NCI-H128 (cell line): ENCODE data around the gene HPSE2.
"Not testable (repeated sequence)": the region's sequence is repeated elsewhere in the genome, so short reads cannot be mapped to it uniquely, and the experiment has no call there.

Experiments used
- DNase-seq: peaks from one replicate; lab custom pipeline; 2025; ENCODE audit not compliant: unreplicated experiment; lab: John Stamatoyannopoulos, UW

Gene HPSE2

GRCh38 chr10:98517672-98518071 lies 718.0 kb downstream of the HPSE2 start:
- no peak for DNase-seq

GRCh38 chr10:98516352-98516751 lies 719.3 kb downstream of the HPSE2 start:
- DNase-seq: no peak

- DNase-seq: no peak
These were observed 721.9 kb downstream of the HPSE2 start for GRCh38 chr10:98513704-98514103.

GRCh38 chr10:98511876-98512275 lies 723.8 kb downstream of the HPSE2 start:
- no peak for DNase-seq

GRCh38 chr10:98510412-98510995 lies 725.1 kb downstream of the HPSE2 start:
- no peak for DNase-seq

- DNase-seq: no peak
These were observed 725.9 kb downstream of the HPSE2 start for GRCh38 chr10:98509745-98510144.

GRCh38 chr10:98502535-98502934 lies 733.1 kb downstream of the HPSE2 start:
- not testable (repeated sequence) for DNase-seq

GRCh38 chr10:98492763-98493162 lies 742.9 kb downstream of the HPSE2 start:
- no peak for DNase-seq

- DNase-seq: no peak
These were observed 745.8 kb downstream of the HPSE2 start for GRCh38 chr10:98489561-98490481.

- DNase-seq: no peak
These were observed 746.8 kb downstream of the HPSE2 start for GRCh38 chr10:98488669-98489430.

- no peak for DNase-seq
These were observed 748.0 kb downstream of the HPSE2 start for GRCh38 chr10:98487649-98488048.

- DNase-seq: no peak
These were observed 749.2 kb downstream of the HPSE2 start for GRCh38 chr10:98486421-98486820.

- no peak for DNase-seq
These were observed 749.7 kb downstream of the HPSE2 start for GRCh38 chr10:98485959-98486358.

GRCh38 chr10:98483658-98484057 lies 752.0 kb downstream of the HPSE2 start:
- DNase-seq: no peak

- no peak for DNase-seq
These were observed 753.6 kb downstream of the HPSE2 start for GRCh38 chr10:98482096-98482495.

- no peak for DNase-seq
These were observed 754.2 kb downstream of the HPSE2 start for GRCh38 chr10:98481404-98481945.

- no peak for DNase-seq
These were observed 757.0 kb downstream of the HPSE2 start for GRCh38 chr10:98478430-98479222.

GRCh38 chr10:98477861-98478260 lies 757.8 kb downstream of the HPSE2 start:
- DNase-seq: no peak

GRCh38 chr10:98474628-98475027 lies 761.0 kb downstream of the HPSE2 start:
- no peak for DNase-seq

GRCh38 chr10:98472196-98472595 lies 763.5 kb downstream of the HPSE2 start:
- no peak for DNase-seq

- no peak for DNase-seq
These were observed 764.8 kb downstream of the HPSE2 start for GRCh38 chr10:98470850-98471249.
